ENCODE data around the gene CD58.

Gene CD58

DNA sequence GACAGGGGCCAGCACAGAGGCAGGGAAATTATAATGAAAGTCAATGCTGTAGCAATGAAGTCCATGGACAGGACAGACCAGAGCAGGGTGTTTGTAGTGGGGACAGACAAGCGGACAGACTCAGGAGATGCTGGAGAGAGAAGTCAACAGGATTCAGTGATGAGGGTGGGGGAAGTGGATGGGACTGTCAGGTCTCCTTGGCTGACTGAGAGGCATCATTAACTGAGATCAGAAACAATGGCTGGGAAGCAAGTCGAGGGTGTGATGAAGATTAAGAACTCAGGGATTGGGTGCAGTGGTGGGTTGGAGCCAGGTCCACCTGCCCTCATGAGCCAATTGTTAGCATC lies 25.5 kb downstream of the CD58 start:
- Histone ChIP-seq H3K36me3 (ENCODE audit: control insufficient read depth in 5 of 5, insufficient read depth in 5 of 5, low read length in 5 of 5) (peaks cover 14 to 23% (median 18%) of the 10 kb centered on the region in 5 donors), H3K27ac (ENCODE audit: low read depth, low read length) (no peak overlapping the region), H3K9me3 (ENCODE audit: control insufficient read depth in 5 of 5, low read length in 5 of 5) (no peaks in the 10 kb centered on the region), H3K9ac (ENCODE audit: low read length in 5 of 5) (no peak overlapping the region), H3K27me3 (ENCODE audit: control insufficient read depth in 5 of 5, insufficient read depth in 4 of 5, low read length in 5 of 5) (no peaks in the 10 kb centered on the region), H3K4me3 (ENCODE audit: low read depth in 1 of 5, low read length in 5 of 5) (no peak overlapping the region), H3K4me1 (ENCODE audit: control insufficient read depth in 5 of 5, insufficient read depth in 5 of 5, low read length in 5 of 5) (peaks cover 0 to 10% (median 0%) of the 10 kb centered on the region in 5 donors)

DNA sequence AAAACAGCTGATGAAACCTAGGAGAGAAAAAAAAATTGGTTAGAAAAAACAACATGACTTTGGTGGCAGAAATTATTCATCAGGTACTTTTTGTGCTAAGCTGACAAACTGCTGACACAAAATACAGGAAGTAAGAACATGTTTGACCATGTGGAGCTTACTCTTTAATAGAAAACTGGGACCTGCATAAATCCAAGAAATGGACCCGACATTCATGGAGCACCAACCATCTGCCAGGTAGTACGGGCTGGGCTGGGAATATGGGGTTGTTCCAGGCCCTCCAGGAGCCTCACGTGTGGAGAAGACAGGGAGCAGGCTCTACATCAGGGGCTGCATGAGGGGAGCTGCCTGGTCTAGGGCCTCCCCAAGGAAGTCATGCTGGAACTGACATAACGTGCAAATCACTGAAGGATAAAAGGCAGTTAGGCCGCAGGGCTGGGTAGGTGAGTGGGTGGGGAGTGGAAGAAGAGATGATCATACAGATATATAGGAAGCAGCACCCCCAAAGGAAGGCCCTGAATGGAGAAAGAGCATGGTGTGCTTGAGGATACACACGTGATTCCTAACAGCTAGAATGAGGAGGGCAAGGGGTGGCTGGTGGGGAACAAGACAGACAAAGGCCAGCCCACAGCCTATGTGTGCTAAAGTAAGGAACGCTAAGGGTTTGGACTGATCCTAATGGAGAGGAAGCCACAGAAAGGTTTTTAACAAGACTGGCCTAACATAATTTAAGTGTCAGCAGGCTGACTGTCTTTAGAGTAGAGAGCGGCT lies 26.1 kb downstream of the CD58 start:
- no peak overlapping the region for H3K9ac ChIP-seq (ENCODE audit: low read length in 5 of 5)
- no peaks in the 10 kb centered on the region for H3K27me3 ChIP-seq (ENCODE audit: control insufficient read depth in 5 of 5, insufficient read depth in 4 of 5, low read length in 5 of 5)
- H3K36me3 ChIP-seq (ENCODE audit: control insufficient read depth in 5 of 5, insufficient read depth in 5 of 5, low read length in 5 of 5) = peaks cover 14 to 24% (median 21%) of the 10 kb centered on the region in 5 donors
- H3K27ac ChIP-seq (ENCODE audit: low read depth, low read length) = no peak overlapping the region
- no peak overlapping the region for H3K4me3 ChIP-seq (ENCODE audit: low read depth in 1 of 5, low read length in 5 of 5)
- H3K9me3 ChIP-seq (ENCODE audit: control insufficient read depth in 5 of 5, low read length in 5 of 5) = no peaks in the 10 kb centered on the region
- H3K4me1 ChIP-seq (ENCODE audit: control insufficient read depth in 5 of 5, insufficient read depth in 5 of 5, low read length in 5 of 5) = peaks cover 0 to 11% (median 0%) of the 10 kb centered on the region in 5 donors

DNA sequence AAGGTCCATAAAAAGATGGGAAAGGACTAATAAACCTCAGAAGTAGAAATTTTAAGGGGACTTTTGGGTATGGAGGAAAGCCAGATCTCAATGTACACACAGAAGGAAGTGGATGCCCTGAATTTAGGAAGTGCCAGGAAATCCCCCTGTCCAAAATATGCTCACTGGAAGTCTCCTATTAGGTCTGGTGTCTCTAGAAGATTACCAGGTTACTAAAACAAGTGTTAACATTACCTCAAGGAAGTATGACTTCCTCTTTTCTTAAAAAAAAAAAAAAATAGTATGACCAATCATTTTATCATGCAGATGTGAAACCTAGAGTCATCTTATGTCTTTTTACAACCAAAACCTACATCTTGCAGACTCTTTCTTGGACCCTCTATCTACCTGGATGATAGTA lies 30.7 kb downstream of the CD58 start:
- Histone ChIP-seq H3K4me3 (ENCODE audit: low read depth in 1 of 5, low read length in 5 of 5) (no peak overlapping the region), H3K27me3 (ENCODE audit: control insufficient read depth in 5 of 5, insufficient read depth in 4 of 5, low read length in 5 of 5) (no peaks in the 10 kb centered on the region), H3K36me3 (ENCODE audit: control insufficient read depth in 5 of 5, insufficient read depth in 5 of 5, low read length in 5 of 5) (peaks cover 29 to 56% (median 36%) of the 10 kb centered on the region in 5 donors), H3K27ac (ENCODE audit: low read depth, low read length) (no peak overlapping the region), H3K9me3 (ENCODE audit: control insufficient read depth in 5 of 5, low read length in 5 of 5) (no peaks in the 10 kb centered on the region), H3K9ac (ENCODE audit: low read length in 5 of 5) (no peak overlapping the region), H3K4me1 (ENCODE audit: control insufficient read depth in 5 of 5, insufficient read depth in 5 of 5, low read length in 5 of 5) (peaks cover 0 to 11% (median 0%) of the 10 kb centered on the region in 5 donors)

DNA sequence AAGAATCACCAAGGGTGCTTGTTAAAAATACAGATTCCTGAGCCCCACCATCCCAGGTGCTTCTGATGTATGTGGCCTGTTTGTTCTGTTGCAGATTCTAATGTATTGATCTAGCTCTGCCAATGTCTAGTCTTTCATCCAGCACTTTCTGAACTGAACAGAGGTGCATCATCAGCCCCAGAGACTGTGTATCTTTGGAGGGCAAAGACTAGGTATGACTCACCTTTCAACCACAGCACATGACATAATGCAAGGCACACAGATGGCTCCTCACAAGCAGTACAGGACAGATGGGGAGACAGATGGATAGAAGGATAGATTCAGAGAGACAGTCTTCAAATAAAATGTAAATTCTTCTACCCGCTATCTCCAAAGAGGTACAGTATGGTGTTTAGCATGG lies 32.3 kb downstream of the CD58 start:
- H3K4me3 ChIP-seq (ENCODE audit: low read depth in 1 of 5, low read length in 5 of 5) = no peak overlapping the region
- H3K9ac ChIP-seq (ENCODE audit: low read length in 5 of 5) = no peak overlapping the region
- no peak overlapping the region for H3K27ac ChIP-seq (ENCODE audit: low read depth, low read length)
- H3K27me3 ChIP-seq (ENCODE audit: control insufficient read depth in 5 of 5, insufficient read depth in 4 of 5, low read length in 5 of 5) = no peaks in the 10 kb centered on the region
- peaks cover 30 to 66% (median 43%) of the 10 kb centered on the region in 5 donors for H3K36me3 ChIP-seq (ENCODE audit: control insufficient read depth in 5 of 5, insufficient read depth in 5 of 5, low read length in 5 of 5)
- H3K9me3 ChIP-seq (ENCODE audit: control insufficient read depth in 5 of 5, low read length in 5 of 5) = no peaks in the 10 kb centered on the region
- H3K4me1 ChIP-seq (ENCODE audit: control insufficient read depth in 5 of 5, insufficient read depth in 5 of 5, low read length in 5 of 5) = peaks cover 0 to 7% (median 0%) of the 10 kb centered on the region in 5 donors

DNA sequence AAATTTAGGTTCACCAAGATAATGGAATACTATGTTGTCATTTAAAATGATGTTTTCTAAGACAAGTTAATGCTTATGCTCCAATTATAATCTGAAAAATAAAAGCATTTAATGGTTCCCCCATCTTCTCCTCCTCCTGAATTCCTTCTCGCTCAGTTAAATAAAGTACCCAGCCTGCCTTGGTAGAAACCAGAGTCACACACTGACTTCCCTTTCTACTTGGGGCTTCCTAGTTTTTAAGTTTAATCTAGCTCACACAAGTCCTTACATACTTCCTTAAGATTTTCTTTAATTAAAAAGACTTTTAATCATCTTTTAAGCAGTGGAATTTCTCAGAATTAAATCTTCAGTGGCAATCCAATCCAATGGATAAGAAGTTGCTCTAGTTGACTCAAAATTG lies 32.9 kb downstream of the CD58 start:
- Histone ChIP-seq H3K27me3 (ENCODE audit: control insufficient read depth in 5 of 5, insufficient read depth in 4 of 5, low read length in 5 of 5) (no peaks in the 10 kb centered on the region), H3K36me3 (ENCODE audit: control insufficient read depth in 5 of 5, insufficient read depth in 5 of 5, low read length in 5 of 5) (peaks cover 33 to 64% (median 42%) of the 10 kb centered on the region in 5 donors), H3K27ac (ENCODE audit: low read depth, low read length) (no peak overlapping the region), H3K9ac (ENCODE audit: low read length in 5 of 5) (no peak overlapping the region), H3K9me3 (ENCODE audit: control insufficient read depth in 5 of 5, low read length in 5 of 5) (no peaks in the 10 kb centered on the region), H3K4me3 (ENCODE audit: low read depth in 1 of 5, low read length in 5 of 5) (no peak overlapping the region), H3K4me1 (ENCODE audit: control insufficient read depth in 5 of 5, insufficient read depth in 5 of 5, low read length in 5 of 5) (peaks cover 0 to 7% (median 0%) of the 10 kb centered on the region in 5 donors)

DNA sequence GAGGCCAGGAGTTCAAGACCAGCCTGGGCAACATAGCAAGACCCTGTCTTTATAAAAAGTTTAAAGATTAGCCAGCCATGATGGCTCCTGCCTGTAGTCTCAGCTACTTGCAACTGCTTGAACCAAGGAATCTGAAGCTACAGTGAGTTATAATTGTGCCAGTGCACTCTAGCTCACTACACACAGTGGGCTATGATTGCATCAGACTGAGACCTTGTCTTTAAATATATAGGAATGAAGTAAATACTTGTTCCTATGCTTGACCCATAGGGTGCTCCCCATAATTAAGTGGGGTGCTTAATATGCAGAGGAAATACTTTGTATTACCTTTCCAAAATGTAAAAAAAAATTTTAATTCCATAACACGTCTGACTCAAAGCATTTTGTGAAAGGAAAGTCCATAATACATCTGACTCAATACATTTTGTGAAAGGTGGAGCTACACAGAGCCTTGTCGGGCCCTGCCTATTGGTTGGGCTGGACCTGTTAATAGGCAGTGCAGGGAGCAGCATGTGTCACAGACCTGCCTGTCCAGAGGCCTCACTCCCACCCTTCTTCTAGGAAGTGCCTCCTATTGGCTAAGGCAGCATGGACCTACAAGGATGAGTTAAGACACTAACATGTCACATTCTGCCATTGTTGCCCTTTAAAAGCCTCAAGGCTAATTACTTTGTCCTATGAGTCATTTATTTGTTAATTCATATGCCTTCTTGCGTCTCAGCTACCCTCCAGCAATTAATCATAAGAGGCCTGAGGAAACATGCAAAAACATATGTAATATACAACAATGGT lies 33.6 kb downstream of the CD58 start:
- Histone ChIP-seq H3K4me3 (ENCODE audit: low read depth in 1 of 5, low read length in 5 of 5) (no peak overlapping the region), H3K9me3 (ENCODE audit: control insufficient read depth in 5 of 5, low read length in 5 of 5) (no peaks in the 10 kb centered on the region), H3K27me3 (ENCODE audit: control insufficient read depth in 5 of 5, insufficient read depth in 4 of 5, low read length in 5 of 5) (no peaks in the 10 kb centered on the region), H3K27ac (ENCODE audit: low read depth, low read length) (no peak overlapping the region), H3K9ac (ENCODE audit: low read length in 5 of 5) (no peak overlapping the region), H3K36me3 (ENCODE audit: control insufficient read depth in 5 of 5, insufficient read depth in 5 of 5, low read length in 5 of 5) (peaks cover 31 to 57% (median 36%) of the 10 kb centered on the region in 5 donors), H3K4me1 (ENCODE audit: control insufficient read depth in 5 of 5, insufficient read depth in 5 of 5, low read length in 5 of 5) (peaks cover 0 to 7% (median 0%) of the 10 kb centered on the region in 5 donors)

DNA sequence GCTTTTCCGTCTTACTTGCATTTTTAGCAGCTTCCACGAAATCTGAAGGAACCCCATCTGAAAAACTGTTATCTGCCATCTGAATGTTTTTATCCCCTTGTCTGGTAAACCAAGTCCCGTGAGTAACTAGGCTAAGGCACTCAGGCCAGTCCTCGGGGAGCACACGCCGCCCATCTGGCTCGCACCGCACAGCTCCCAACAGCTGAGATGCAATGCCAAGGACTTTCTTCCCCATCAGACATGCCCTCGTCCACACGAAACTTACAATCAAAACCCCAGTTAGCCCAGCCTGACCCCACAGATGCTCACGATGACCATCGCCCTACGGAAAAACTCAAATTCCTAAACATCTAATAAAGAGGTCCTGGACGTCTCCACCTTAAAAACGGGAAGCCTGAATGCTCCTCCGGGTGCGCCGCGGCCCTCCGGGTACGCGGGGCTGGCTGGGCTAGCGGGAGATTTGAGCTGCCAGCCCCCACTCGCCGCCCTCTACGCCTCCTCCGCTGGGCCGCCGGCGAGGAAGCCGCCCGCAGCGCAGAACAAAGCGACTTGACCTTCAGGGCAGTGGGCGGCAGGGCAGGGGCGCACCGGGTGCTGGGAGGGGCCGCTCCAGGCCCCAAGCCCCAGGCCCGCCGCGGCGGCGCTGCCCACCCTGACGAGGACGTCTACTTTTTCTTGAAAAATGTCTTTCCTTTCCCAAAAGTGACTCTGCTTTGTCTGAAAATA lies 36.6 kb downstream of the CD58 start:
- H3K9ac ChIP-seq (ENCODE audit: low read length in 5 of 5) = no peak overlapping the region
- no peaks in the 10 kb centered on the region for H3K27me3 ChIP-seq (ENCODE audit: control insufficient read depth in 5 of 5, insufficient read depth in 4 of 5, low read length in 5 of 5)
- no peaks in the 10 kb centered on the region for H3K4me1 ChIP-seq (ENCODE audit: control insufficient read depth in 5 of 5, insufficient read depth in 5 of 5, low read length in 5 of 5)
- H3K4me3 ChIP-seq (ENCODE audit: low read depth in 1 of 5, low read length in 5 of 5) = no peak overlapping the region
- H3K36me3 ChIP-seq (ENCODE audit: control insufficient read depth in 5 of 5, insufficient read depth in 5 of 5, low read length in 5 of 5) = peaks cover 17 to 44% (median 36%) of the 10 kb centered on the region in 5 donors
- no peak overlapping the region for H3K27ac ChIP-seq (ENCODE audit: low read depth, low read length)
- no peaks in the 10 kb centered on the region for H3K9me3 ChIP-seq (ENCODE audit: control insufficient read depth in 5 of 5, low read length in 5 of 5)

DNA sequence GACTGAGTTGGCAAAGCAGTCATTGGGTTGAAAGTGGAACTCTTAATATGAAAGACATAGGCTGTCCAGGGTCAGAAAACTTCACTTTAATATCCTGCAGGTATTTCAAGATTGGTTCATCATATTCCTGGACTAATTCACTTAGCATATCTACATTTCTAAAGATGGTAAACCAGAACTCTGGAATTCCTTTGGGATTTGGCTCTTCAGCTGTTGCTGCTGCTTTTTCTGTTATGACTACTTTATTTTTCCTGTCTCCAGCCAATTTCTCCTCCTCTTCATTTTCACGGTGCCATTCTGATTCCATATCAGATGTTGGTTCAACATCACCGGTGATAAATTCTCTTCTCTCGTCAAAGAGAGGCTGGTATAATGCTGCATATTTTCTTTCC lies 37.4 kb downstream of the CD58 start:
- Histone ChIP-seq H3K27me3 (ENCODE audit: control insufficient read depth in 5 of 5, insufficient read depth in 4 of 5, low read length in 5 of 5) (no peaks in the 10 kb centered on the region), H3K27ac (ENCODE audit: low read depth, low read length) (no peak overlapping the region), H3K4me1 (ENCODE audit: control insufficient read depth in 5 of 5, insufficient read depth in 5 of 5, low read length in 5 of 5) (no peaks in the 10 kb centered on the region), H3K9me3 (ENCODE audit: control insufficient read depth in 5 of 5, low read length in 5 of 5) (no peaks in the 10 kb centered on the region), H3K9ac (ENCODE audit: low read length in 5 of 5) (no peak overlapping the region), H3K36me3 (ENCODE audit: control insufficient read depth in 5 of 5, insufficient read depth in 5 of 5, low read length in 5 of 5) (peaks cover 13 to 37% (median 28%) of the 10 kb centered on the region in 5 donors), H3K4me3 (ENCODE audit: low read depth in 1 of 5, low read length in 5 of 5) (no peak overlapping the region)

DNA sequence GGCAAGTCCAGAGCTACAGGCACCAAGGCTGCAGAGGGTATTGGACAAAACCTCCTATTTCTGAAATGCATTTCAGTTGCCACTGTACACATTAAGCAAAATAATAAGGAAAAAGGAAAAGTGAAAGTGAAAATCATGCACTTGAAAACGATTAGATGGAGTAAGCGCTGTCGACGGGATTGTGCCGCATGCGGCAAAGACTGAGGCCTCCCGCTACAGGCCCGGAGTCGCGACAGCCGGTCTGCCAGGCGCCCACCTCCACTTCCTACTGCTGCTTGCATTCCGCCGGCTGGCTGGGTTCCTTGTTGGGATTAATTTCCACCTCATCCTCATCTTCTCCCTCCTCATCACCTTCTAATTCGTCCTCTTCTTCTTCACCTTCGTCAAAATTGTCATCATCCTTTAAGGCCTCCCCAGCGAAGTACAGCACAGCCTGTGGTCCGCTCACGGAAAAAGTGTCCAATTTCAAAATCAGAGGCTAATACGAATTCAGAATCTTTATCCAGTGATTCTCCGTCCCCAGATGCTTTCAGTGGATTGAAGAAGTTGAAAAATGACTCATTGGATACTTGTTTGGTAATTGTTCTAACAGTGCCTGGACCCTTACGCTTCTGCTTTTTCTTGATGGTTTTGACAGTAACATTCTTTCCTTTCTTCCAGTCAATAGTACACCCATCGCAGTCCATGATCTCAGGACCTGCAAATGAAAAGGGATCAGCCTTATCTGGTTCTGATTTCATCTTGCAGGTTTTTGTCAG lies 38.0 kb downstream of the CD58 start:
- H3K9ac ChIP-seq (ENCODE audit: low read length in 5 of 5) = no peak overlapping the region
- H3K4me1 ChIP-seq (ENCODE audit: control insufficient read depth in 5 of 5, insufficient read depth in 5 of 5, low read length in 5 of 5) = no peaks in the 10 kb centered on the region
- H3K9me3 ChIP-seq (ENCODE audit: control insufficient read depth in 5 of 5, low read length in 5 of 5) = no peaks in the 10 kb centered on the region
- H3K36me3 ChIP-seq (ENCODE audit: control insufficient read depth in 5 of 5, insufficient read depth in 5 of 5, low read length in 5 of 5) = peaks cover 13 to 36% (median 26%) of the 10 kb centered on the region in 5 donors
- H3K4me3 ChIP-seq (ENCODE audit: low read depth in 1 of 5, low read length in 5 of 5) = no peak overlapping the region
- H3K27ac ChIP-seq (ENCODE audit: low read depth, low read length) = no peak overlapping the region
- no peaks in the 10 kb centered on the region for H3K27me3 ChIP-seq (ENCODE audit: control insufficient read depth in 5 of 5, insufficient read depth in 4 of 5, low read length in 5 of 5)
